WERI-Rb-1 (cell line): ENCODE results near the gene RAPGEF1.
"Not testable (repeated sequence)": the region's sequence is repeated elsewhere in the genome, so short reads cannot be mapped to it uniquely, and the experiment has no call there.

ENCODE experiments used
- DNase-seq: peaks from one replicate; pipeline ENCODE4 v3.0.0-alpha.2; 2020
- H3K27ac ChIP-seq: fragments of 250-450 bp; sonication (Bioruptor Pico); 2 replicates; pipeline ENCODE4 v1.5.1; 2020; ENCODE audit warnings: mild to moderate bottlenecking, moderate library complexity
- H3K27me3 ChIP-seq: fragments of 250-450 bp; sonication (Bioruptor Pico); 2 replicates; pipeline ENCODE4 v1.5.1; 2021; ENCODE audit warnings: mild to moderate bottlenecking, low read depth, moderate library complexity; ENCODE audit not compliant: insufficient read depth, severe bottlenecking
- H3K36me3 ChIP-seq: fragments of 250-450 bp; sonication (Bioruptor Pico); 2 replicates; pipeline ENCODE4 v1.5.1; 2020; ENCODE audit warnings: mild to moderate bottlenecking, moderate library complexity
- H3K4me3 ChIP-seq: 2 replicates; pipeline ENCODE4 v1.5.1; 2011; ENCODE audit warnings: low read depth, mild to moderate bottlenecking, control low read depth, low read length
- H3K9me3 ChIP-seq: fragments of 250-450 bp; sonication (Bioruptor Pico); 2 replicates; pipeline ENCODE4 v1.5.1; 2021; ENCODE audit warnings: mild to moderate bottlenecking, moderate library complexity; ENCODE audit not compliant: severe bottlenecking
- CTCF ChIP-seq: IDR thresholded peaks from 2 replicates; pipeline ENCODE4 v1.5.1; 2011; ENCODE audit warnings: low read depth, mild to moderate bottlenecking, control low read depth, inconsistent platforms, low read length

Gene RAPGEF1

GRCh38 chr9:131666029-131666428, 73.8 kb downstream of the RAPGEF1 start:
- Histone ChIP-seq H3K4me3 (no peak overlapping the region), H3K9me3 (peaks cover 3% of the 10 kb centered on the region), H3K27me3 (no peaks in the 10 kb centered on the region), H3K27ac (no peak overlapping the region), H3K36me3 (no peaks in the 10 kb centered on the region)
- TF ChIP-seq CTCF: no peak
- no peak for DNase-seq

GRCh38 chr9:131663288-131663687, 76.6 kb downstream of the RAPGEF1 start:
- no peak for DNase-seq
- H3K27ac ChIP-seq: no peak overlapping the region
- no peaks in the 10 kb centered on the region for H3K36me3 ChIP-seq
- H3K9me3 ChIP-seq: peaks cover 3% of the 10 kb centered on the region
- no peak for TF ChIP-seq CTCF
- H3K27me3 ChIP-seq: no peaks in the 10 kb centered on the region
- no peak overlapping the region for H3K4me3 ChIP-seq

- H3K27ac ChIP-seq, H3K27me3 ChIP-seq, DNase-seq, H3K9me3 ChIP-seq, H3K4me3 ChIP-seq, H3K36me3 ChIP-seq: not testable (repeated sequence)
These were observed 77.6 kb downstream of the RAPGEF1 start for GRCh38 chr9:131662289-131662621.

- Histone ChIP-seq H3K36me3 (no peaks in the 10 kb centered on the region), H3K9me3 (peaks cover 3% of the 10 kb centered on the region), H3K27ac (no peak overlapping the region), H3K27me3 (no peaks in the 10 kb centered on the region), H3K4me3 (no peak overlapping the region)
- no peak for DNase-seq
- TF ChIP-seq CTCF: no peak
These were observed 78.1 kb downstream of the RAPGEF1 start for GRCh38 chr9:131661568-131662288.

GRCh38 chr9:131660466-131661405, 79.1 kb downstream of the RAPGEF1 start:
- H3K27ac ChIP-seq: no peak overlapping the region

More at GRCh38 chr9:131660466-131661405, 79.1 kb downstream of the RAPGEF1 start:
- H3K9me3 ChIP-seq: peaks cover 3% of the 10 kb centered on the region
- no peaks in the 10 kb centered on the region for H3K36me3 ChIP-seq
- H3K27me3 ChIP-seq: no peaks in the 10 kb centered on the region
- TF ChIP-seq CTCF: no peak
- DNase-seq: no peak
- H3K4me3 ChIP-seq: no peak overlapping the region
